ENCODE measurements around the gene FRS2.

DNA sequence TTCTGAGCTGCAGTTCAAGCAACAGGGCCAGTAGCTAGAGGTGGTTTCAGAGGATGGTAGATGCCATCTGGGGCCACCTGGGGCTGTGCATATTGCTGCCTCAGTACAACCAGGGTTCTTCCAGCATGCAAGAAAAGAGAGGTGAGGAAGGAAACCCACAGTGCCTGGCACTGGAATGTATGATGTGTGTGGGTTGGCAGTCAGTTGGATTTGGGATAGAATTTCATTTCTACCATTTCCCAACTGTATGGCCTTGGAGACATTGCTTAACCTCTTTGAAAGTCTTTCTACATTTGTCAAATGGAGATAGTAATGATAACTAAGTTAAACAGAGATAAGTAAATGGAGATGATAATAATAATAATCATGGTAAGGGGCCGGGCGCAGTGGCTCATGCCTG lies 150.7 kb downstream of the FRS2 start:
- TF ChIP-seq CTCF (IDR thresholded peaks at IDR 0.05) (no peak), EP300 (IDR thresholded peaks at IDR 0.05) (no peak)
